D721Med (cell line): ENCODE results near the gene PRPF40A.

Experiments
- DNase-seq: peaks from one replicate; pipeline ENCODE4 v3.0.0; 2011; ENCODE audit warnings: low spot score; ENCODE audit not compliant: insufficient read length
- FAIRE-seq: peaks from 2 replicates; lab custom pipeline; 2011; peaks lifted over from hg19 to GRCh38; lab: Jason Lieb, UNC
- CTCF ChIP-seq: IDR thresholded peaks from 2 replicates; pipeline ENCODE4 v1.5.1; 2012; ENCODE audit warnings: mild to moderate bottlenecking, control low read depth; ENCODE audit not compliant: insufficient read depth; ENCODE audit errors: missing control alignments

Gene PRPF40A

DNA sequence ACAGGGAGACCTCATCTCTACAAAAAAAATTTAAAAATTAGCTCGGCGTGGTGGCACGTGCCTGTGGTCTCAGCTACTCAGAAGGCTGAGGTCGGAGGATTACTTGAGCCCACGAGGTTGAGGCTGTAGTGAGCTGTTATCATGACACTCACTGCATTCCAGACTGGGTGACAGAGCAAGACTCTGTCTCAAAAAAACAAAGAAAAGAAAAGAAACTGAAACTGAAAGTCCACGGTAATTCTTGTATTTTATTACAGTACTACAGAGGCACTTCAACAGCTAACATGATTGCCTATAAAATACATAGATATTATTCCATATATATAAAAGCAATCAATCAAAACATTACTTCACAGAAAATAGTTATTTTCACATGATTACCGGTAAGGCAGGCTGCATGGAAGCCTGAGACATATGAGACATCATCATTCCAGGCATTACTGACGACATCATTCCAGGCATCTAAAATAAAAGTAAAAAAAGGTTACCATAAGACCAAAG, 23.1 kb downstream of the PRPF40A start:
- FAIRE-seq (no peak), DNase-seq (no peak)
- no peak for TF ChIP-seq CTCF

GRCh38 chr2:152693033-152693432, 24.2 kb downstream of the PRPF40A start:
- no peak for DNase-seq
- no peak for TF ChIP-seq CTCF
- FAIRE-seq: no peak

GRCh38 chr2:152686321-152686720, 30.9 kb downstream of the PRPF40A start:
- TF ChIP-seq CTCF: no peak
- FAIRE-seq: peak; percentile 21
- no peak for DNase-seq

DNA sequence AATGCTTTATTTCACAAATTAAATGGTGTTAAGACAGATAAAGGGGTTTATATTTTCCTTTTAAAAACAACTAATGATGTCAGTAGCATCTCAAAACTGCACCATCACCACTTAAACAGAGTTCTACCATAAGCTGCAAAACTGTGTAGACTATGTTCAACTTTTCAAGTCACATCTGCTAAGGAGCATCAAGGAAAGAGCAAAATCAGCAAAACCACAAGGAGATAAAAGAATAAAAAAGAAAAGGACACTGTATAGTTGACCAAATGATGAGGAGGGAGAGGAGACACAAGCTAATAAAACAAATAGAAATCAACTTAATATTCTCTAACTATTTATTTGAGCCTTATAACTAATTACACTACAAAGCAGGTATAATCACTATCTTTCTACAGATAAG, 33.9 kb downstream of the PRPF40A start:
- TF ChIP-seq CTCF: no peak
- DNase-seq (no peak), FAIRE-seq (no peak)

DNA sequence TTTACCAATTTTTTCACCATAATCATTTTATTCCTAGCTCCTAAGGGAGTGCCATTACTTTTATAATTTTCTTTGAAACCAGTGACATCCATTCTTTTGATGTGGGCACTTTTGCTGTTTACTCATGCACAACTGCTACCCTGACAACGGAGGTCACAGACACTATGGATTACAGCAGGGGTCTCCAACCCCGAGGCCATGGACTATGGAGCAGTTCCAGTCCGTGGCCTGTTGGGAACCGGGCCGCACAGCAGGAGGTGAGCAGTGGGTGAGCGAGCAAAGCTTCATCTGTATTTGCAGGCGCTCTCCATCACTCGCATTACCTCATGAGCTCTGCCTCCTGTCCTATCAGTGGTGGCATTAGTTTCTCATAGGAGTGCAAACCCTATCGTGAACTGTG, 34.6 kb downstream of the PRPF40A start:
- no peak for TF ChIP-seq CTCF
- no peak for FAIRE-seq
- DNase-seq: no peak

DNA sequence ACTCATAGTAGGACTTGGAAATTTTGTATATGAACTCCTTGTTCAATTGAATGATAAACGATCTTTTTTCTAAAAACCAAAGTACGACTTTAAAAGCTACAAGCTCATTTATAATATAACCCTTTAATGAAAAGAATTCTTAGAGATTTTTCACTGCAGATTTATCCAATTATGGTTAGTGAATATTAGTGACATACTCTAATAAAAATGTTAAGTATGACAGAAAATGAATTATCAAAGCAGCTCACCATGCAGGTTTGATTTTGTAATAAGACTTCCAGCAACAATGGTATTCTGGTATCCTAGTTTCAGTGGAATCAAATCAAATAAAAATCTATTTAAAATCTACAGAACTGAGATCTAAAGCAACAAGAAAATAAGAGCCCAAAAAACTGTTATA, 38.5 kb downstream of the PRPF40A start:
- TF ChIP-seq CTCF: no peak
- DNase-seq (no peak), FAIRE-seq (no peak)

- DNase-seq (no peak), FAIRE-seq (no peak)
- TF ChIP-seq CTCF: no peak
Measured at GRCh38 chr2:152676461-152676860, 40.8 kb downstream of the PRPF40A start.
